Testis (tissue), 3 donors: Measurements from ENCODE around the gene ADARB1. TPM values are rescaled to one million over a fixed set of nuclear protein-coding genes. Genes with fewer than 3 reads are reported as not detected.
A peak's percentile ranks its signal among the peaks of the same experiment; 100 is the strongest.

Source experiments
- DNase-seq: peaks from one replicate; pipeline ENCODE4 v3.0.0-alpha.2; 2019
- H3K27ac ChIP-seq, 2 donors: fragments of 200-600 bp; sonication (generic); one replicate each; pipeline ENCODE4 v1.5.1; 2019
- H3K27me3 ChIP-seq: fragments of 200-600 bp; sonication (generic); one replicate; pipeline ENCODE4 v1.5.1; 2019
- H3K36me3 ChIP-seq: fragments of 200-600 bp; sonication (generic); one replicate; pipeline ENCODE4 v1.5.1; 2017; ENCODE audit warnings: low read depth; ENCODE audit errors: missing control alignments
- H3K4me1 ChIP-seq: fragments of 200-600 bp; sonication (generic); one replicate; pipeline ENCODE4 v1.5.1; 2019
- H3K4me3 ChIP-seq, 2 donors: fragments of 200-600 bp; sonication (generic); one replicate each; pipeline ENCODE4 v1.5.1; 2017 to 2019
- H3K9me3 ChIP-seq: fragments of 200-600 bp; sonication (generic); one replicate; pipeline ENCODE4 v1.5.1; 2017
- POLR2A ChIP-seq: fragments of 450-650 bp; IDR thresholded peaks from one replicate; pipeline ENCODE4 v1.6.1; 2017; ENCODE audit warnings: antibody characterized with exemption, mild to moderate bottlenecking, moderate library complexity
- WGBS, 2 donors: methylation state at CpG; one replicate each; pipeline ENCODE4 v1.1.5; 2018; 5-methylcytosine and 5-hydroxymethylcytosine counted together
- intact Hi-C: fragments of 100-400 bp; cut with DNase I; formaldehyde crosslinking; loops from one replicate; pipeline ENCODE4 v1.15.1; 2023; ENCODE audit warnings: low total_unique reads
- polyA plus RNA-seq: library from polyadenylated mRNA; stranded (reverse); fragments of 350-450 nt; fragmentation: Illumina TruSeq; extraction: RNeasy Lipid Tissue Mini Kit (QIAGEN cat#74804); gene quantifications from one replicate; pipeline ENCODE4 v1.2.3, GENCODE V29; 2014; ENCODE audit warnings: low read depth, low replicate concordance; ENCODE audit not compliant: insufficient read depth
- total RNA-seq, 2 donors: library from RNA; depleted of rRNA; stranded (reverse); fragments of >200 nt; gene quantifications; one replicate each; pipeline ENCODE4 v1.2.3, GENCODE V29; 2016
- TF ChIP-seq, protein P1 (sequence below), 3 experiments: fragments of 450-650 bp in 2 of 3; fragments of 200-600 bp in 1 of 3; sonication (generic) in 1 of 3; IDR thresholded peaks; one replicate each; pipeline ENCODE4 v1.5.1; 2016 to 2019; ENCODE audit warnings: antibody characterized with exemption in 3 of 3, mild to moderate bottlenecking in 2 of 3, moderate library complexity in 1 of 3

ADARB1 gene
- total and polyA plus RNA-seq, 3 donors from 2014 or later, result 17.6 to 23.0 (median 17.6) TPM

- 97% methylated on average over 12 to 13 of the region's 13 CpGs for WGBS, 2 donors
- Histone ChIP-seq H3K27me3 (no peaks in the 10 kb centered on the region), H3K27ac (no peak overlapping the region), H3K4me1 (no peaks in the 10 kb centered on the region), H3K4me3 (no peak overlapping the region), H3K9me3 (no peaks in the 10 kb centered on the region), H3K36me3 (no peaks in the 10 kb centered on the region)
- peak; percentile 12 for DNase-seq
- TF ChIP-seq, protein P1, sequence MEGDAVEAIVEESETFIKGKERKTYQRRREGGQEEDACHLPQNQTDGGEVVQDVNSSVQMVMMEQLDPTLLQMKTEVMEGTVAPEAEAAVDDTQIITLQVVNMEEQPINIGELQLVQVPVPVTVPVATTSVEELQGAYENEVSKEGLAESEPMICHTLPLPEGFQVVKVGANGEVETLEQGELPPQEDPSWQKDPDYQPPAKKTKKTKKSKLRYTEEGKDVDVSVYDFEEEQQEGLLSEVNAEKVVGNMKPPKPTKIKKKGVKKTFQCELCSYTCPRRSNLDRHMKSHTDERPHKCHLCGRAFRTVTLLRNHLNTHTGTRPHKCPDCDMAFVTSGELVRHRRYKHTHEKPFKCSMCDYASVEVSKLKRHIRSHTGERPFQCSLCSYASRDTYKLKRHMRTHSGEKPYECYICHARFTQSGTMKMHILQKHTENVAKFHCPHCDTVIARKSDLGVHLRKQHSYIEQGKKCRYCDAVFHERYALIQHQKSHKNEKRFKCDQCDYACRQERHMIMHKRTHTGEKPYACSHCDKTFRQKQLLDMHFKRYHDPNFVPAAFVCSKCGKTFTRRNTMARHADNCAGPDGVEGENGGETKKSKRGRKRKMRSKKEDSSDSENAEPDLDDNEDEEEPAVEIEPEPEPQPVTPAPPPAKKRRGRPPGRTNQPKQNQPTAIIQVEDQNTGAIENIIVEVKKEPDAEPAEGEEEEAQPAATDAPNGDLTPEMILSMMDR (IDR thresholded peaks at IDR 0.05), result no peak
- no peak for TF ChIP-seq POLR2A
- intact Hi-C loops, result no loop called here
These were observed 196.0 kb downstream of the ADARB1 start for GRCh38 chr21:45270306-45270821.

Other genes with a start within 250 kb of the ADARB1 start
- gene PTTG1IP, start 200.9 kb upstream of the ADARB1 start, total RNA-seq, result 100 to 1,000 TPM; 190 to 195 TPM
- 171 TPM for gene PTTG1IP, start 200.9 kb upstream of the ADARB1 start, polyA plus RNA-seq
- gene ITGB2, start 153.7 kb upstream of the ADARB1 start, total RNA-seq, result 10 to 100 TPM in 1 of 2 donors, 1 to 10 TPM in 1; 5.6 to 29.5 TPM
- 27.4 TPM for gene ITGB2, start 153.7 kb upstream of the ADARB1 start, polyA plus RNA-seq
- 10 to 100 TPM; 30.8 to 31.9 TPM for gene SLX9, start 134.6 kb upstream of the ADARB1 start, total RNA-seq
- gene SLX9, start 134.6 kb upstream of the ADARB1 start, polyA plus RNA-seq, result 46.2 TPM
- 10 to 100 TPM; 49.9 to 55.9 TPM for gene POFUT2, start 213.3 kb downstream of the ADARB1 start, total RNA-seq
- gene POFUT2, start 213.3 kb downstream of the ADARB1 start, polyA plus RNA-seq, result 63.3 TPM